Measurements from ENCODE around the gene MINDY4. TPM values are rescaled to one million over a fixed set of nuclear protein-coding genes. Genes with fewer than 3 reads are reported as not detected.

Gene MINDY4
- total RNA-seq, 2 experiments from 2014 or later = 1.2 to 1.4 TPM

DNA sequence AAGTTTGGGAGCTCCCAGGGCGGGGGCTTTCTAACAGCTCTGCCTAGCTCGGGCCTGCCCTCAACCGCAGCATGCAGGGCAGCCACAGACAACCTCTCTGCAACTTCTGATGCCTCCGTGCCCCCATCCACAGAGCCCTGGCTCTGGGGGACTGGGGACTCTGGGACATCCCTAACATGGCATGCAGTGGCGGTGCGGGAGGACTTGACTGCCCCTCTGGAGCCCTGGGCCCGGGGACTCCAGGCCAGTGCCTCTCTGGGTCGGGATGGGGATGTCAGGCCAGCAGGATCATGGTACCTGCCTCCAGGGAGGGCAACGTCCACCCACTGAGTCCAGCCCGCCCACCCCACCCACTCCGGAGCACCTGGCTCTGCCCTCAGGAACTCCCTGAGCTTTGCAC is 139.9 kb downstream of the MINDY4 start:
- intact Hi-C loops (cut with micrococcal nuclease) = no loop called here
- CTCF ChIA-PET = no interaction called here
- Mint-ChIP-seq H3K36me3 (ENCODE audit: low read depth) (no peaks in the 10 kb centered on the region), H3K27me3 (ENCODE audit: low read depth) (no peaks in the 10 kb centered on the region), H3K9me3 (no peaks in the 10 kb centered on the region), H3K4me1 (ENCODE audit: low read depth) (no peaks in the 10 kb centered on the region), H3K27ac (no peak overlapping the region), H3K4me3 (no peak overlapping the region)
- no peak for DNase-seq

GRCh38 chr7:30911561-30911969 is 140.3 kb downstream of the MINDY4 start, which contains the start of gene AQP1:
Gene AQP1 (plus strand): TSS chr7:30911853. CDS start chr7:30911910, 57 bp downstream.
- no peaks in the 10 kb centered on the region for H3K9me3 Mint-ChIP-seq
- DNase-seq = no peak
- no peaks in the 10 kb centered on the region for H3K36me3 Mint-ChIP-seq (ENCODE audit: low read depth)
- no peak within 1 kb of the TSS for H3K4me3 Mint-ChIP-seq
- no peaks in the 10 kb centered on the region for H3K27me3 Mint-ChIP-seq (ENCODE audit: low read depth)
- H3K4me1 Mint-ChIP-seq (ENCODE audit: low read depth) = no peaks in the 10 kb centered on the region
- CTCF ChIA-PET = no interaction called here
- H3K27ac Mint-ChIP-seq = no peak within 1 kb of the TSS
- intact Hi-C loops (cut with micrococcal nuclease) = no loop called here

DNA sequence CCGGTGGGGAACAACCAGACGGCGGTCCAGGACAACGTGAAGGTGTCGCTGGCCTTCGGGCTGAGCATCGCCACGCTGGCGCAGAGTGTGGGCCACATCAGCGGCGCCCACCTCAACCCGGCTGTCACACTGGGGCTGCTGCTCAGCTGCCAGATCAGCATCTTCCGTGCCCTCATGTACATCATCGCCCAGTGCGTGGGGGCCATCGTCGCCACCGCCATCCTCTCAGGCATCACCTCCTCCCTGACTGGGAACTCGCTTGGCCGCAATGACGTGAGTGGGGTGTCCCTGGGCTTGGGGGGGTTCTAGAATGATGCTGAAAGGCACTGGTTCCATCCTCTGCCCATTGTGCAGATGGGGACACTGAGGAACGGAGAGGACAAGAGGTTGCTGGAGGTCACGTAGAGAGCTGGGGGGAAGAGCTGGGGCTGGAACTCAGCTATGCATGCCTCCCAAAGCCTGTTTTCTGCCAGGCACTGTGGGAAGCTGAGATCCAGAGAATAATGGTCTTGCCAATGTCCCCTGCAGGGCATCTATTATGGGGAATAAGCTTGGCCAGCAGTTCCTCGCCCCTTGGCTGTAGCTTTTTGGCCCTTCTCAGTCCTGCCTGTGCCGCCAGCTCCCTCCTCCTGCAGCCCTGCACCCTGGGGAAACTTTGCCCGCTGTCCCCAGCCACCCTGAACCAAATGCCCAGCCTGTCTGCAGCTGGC is 141.0 kb downstream of the MINDY4 start:
- CTCF ChIA-PET = no interaction called here
- intact Hi-C loops (cut with micrococcal nuclease) = no loop called here
- Mint-ChIP-seq H3K27me3 (ENCODE audit: low read depth) (no peaks in the 10 kb centered on the region), H3K4me1 (ENCODE audit: low read depth) (no peaks in the 10 kb centered on the region), H3K36me3 (ENCODE audit: low read depth) (no peaks in the 10 kb centered on the region), H3K27ac (no peak overlapping the region), H3K9me3 (no peaks in the 10 kb centered on the region), H3K4me3 (no peak overlapping the region)
- DNase-seq = no peak

- Mint-ChIP-seq H3K4me1 (ENCODE audit: low read depth) (no peaks in the 10 kb centered on the region), H3K27me3 (ENCODE audit: low read depth) (no peaks in the 10 kb centered on the region), H3K36me3 (ENCODE audit: low read depth) (no peaks in the 10 kb centered on the region), H3K9me3 (no peaks in the 10 kb centered on the region), H3K27ac (no peak overlapping the region), H3K4me3 (no peak overlapping the region)
- CTCF ChIA-PET = no interaction called here
- no peak for DNase-seq
- intact Hi-C loops (cut with micrococcal nuclease) = no loop called here
These were observed 141.4 kb downstream of the MINDY4 start for GRCh38 chr7:30912731-30912985.

DNA sequence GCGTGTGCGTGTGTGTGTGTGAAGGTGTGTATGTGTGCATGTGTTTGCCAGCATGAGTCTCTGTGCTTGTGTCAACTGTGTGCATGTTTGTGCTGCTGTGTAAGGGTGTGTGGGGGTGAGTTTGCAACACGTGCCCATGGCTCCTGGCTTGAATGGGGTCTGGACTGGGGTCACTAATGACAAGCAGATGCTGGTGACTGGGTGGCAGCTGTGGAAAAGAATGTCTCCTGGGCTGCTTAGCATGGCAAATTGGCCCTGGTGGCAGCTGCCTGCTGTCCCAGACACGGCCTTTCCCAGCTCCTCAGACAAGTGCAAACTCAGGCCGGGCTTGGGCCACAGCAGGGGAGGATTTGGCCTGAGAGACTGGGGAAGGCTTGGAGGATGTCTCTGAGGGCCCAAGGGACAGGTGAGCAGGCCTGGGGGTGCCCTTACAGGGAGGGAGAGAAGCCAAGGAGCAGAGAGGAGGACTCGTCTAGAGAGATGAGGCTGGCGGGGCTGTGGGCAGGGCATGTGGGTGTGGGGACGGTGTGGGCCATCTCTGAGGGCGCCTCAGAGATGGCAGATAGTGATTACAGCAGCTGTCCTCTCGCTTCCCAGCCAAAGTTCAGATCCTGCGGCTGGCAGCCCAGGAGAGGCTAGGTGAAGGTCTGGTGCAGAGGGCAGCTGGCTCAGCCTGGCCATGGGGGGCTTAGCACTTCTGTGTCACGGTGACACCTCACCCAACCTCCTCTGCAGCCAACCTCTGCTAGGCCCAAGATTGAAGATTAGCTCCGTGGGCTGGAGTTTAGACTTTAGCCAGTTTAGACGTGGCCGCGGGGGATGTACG is 142.0 kb downstream of the MINDY4 start:
- no peak for DNase-seq
- Mint-ChIP-seq H3K36me3 (ENCODE audit: low read depth) (no peaks in the 10 kb centered on the region), H3K27ac (no peak overlapping the region), H3K4me1 (ENCODE audit: low read depth) (no peaks in the 10 kb centered on the region), H3K27me3 (ENCODE audit: low read depth) (no peaks in the 10 kb centered on the region), H3K9me3 (no peaks in the 10 kb centered on the region), H3K4me3 (no peak overlapping the region)
- intact Hi-C loops (cut with micrococcal nuclease) = no loop called here
- CTCF ChIA-PET = no interaction called here

GRCh38 chr7:30913821-30914515 is 142.8 kb downstream of the MINDY4 start:
- no peaks in the 10 kb centered on the region for H3K27me3 Mint-ChIP-seq (ENCODE audit: low read depth)
- H3K36me3 Mint-ChIP-seq (ENCODE audit: low read depth) = no peaks in the 10 kb centered on the region
- no peaks in the 10 kb centered on the region for H3K9me3 Mint-ChIP-seq
- H3K4me1 Mint-ChIP-seq (ENCODE audit: low read depth) = no peaks in the 10 kb centered on the region
- H3K27ac Mint-ChIP-seq = no peak overlapping the region
- intact Hi-C loops (cut with micrococcal nuclease) = no loop called here
- CTCF ChIA-PET = no interaction called here
- no peak overlapping the region for H3K4me3 Mint-ChIP-seq
- DNase-seq = no peak

- CTCF ChIA-PET = no interaction called here
- Mint-ChIP-seq H3K27ac (no peak overlapping the region), H3K4me1 (ENCODE audit: low read depth) (no peaks in the 10 kb centered on the region), H3K27me3 (ENCODE audit: low read depth) (no peaks in the 10 kb centered on the region), H3K4me3 (no peak overlapping the region), H3K9me3 (no peaks in the 10 kb centered on the region), H3K36me3 (ENCODE audit: low read depth) (no peaks in the 10 kb centered on the region)
- peak; percentile 26 for DNase-seq
- intact Hi-C loops (cut with micrococcal nuclease) = no loop called here
These were observed 143.4 kb downstream of the MINDY4 start for GRCh38 chr7:30914596-30914995.

GRCh38 chr7:30915005-30915601 is 143.9 kb downstream of the MINDY4 start:
- Mint-ChIP-seq H3K9me3 (no peaks in the 10 kb centered on the region), H3K4me3 (no peak overlapping the region), H3K27ac (no peak overlapping the region), H3K4me1 (ENCODE audit: low read depth) (no peaks in the 10 kb centered on the region), H3K36me3 (ENCODE audit: low read depth) (no peaks in the 10 kb centered on the region), H3K27me3 (ENCODE audit: low read depth) (no peaks in the 10 kb centered on the region)
- CTCF ChIA-PET = no interaction called here
- intact Hi-C loops (cut with micrococcal nuclease) = no loop called here
- DNase-seq = no peak

DNA sequence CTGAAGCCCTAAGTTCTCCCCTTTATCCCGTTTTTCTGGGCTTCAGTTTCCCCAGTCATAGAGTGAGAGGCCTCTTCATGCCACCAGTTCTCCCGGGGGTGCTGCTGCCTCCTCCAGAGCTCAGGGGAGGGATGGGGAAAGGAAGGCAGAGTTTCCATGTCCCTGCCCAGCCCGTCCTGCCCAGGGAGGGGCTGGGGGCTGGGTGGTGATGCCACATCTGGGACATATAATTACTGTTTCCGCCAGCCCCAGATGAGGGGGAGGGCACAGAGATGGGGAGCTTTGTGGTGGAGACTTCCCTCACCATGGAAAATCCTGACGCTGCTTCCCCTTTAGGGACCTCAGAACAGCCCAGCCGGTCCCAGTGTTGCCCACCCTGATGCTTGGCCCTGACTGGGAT is 144.5 kb downstream of the MINDY4 start:
- no peak for DNase-seq
- Mint-ChIP-seq H3K4me3 (no peak overlapping the region), H3K4me1 (ENCODE audit: low read depth) (no peaks in the 10 kb centered on the region), H3K27me3 (ENCODE audit: low read depth) (no peaks in the 10 kb centered on the region), H3K27ac (no peak overlapping the region), H3K36me3 (ENCODE audit: low read depth) (no peaks in the 10 kb centered on the region), H3K9me3 (no peaks in the 10 kb centered on the region)
- CTCF ChIA-PET = no interaction called here
- intact Hi-C loops (cut with micrococcal nuclease) = no loop called here

GRCh38 chr7:30916255-30916654 is 145.0 kb downstream of the MINDY4 start:
- Mint-ChIP-seq H3K27ac (no peak overlapping the region), H3K4me3 (no peak overlapping the region), H3K36me3 (ENCODE audit: low read depth) (no peaks in the 10 kb centered on the region), H3K27me3 (ENCODE audit: low read depth) (no peaks in the 10 kb centered on the region), H3K4me1 (ENCODE audit: low read depth) (no peaks in the 10 kb centered on the region), H3K9me3 (no peaks in the 10 kb centered on the region)
- intact Hi-C loops (cut with micrococcal nuclease) = no loop called here
- CTCF ChIA-PET = no interaction called here
- no peak for DNase-seq

GRCh38 chr7:30916767-30917166 is 145.6 kb downstream of the MINDY4 start:
- intact Hi-C loops (cut with micrococcal nuclease) = no loop called here
- DNase-seq = no peak
- Mint-ChIP-seq H3K9me3 (no peaks in the 10 kb centered on the region), H3K4me1 (ENCODE audit: low read depth) (no peaks in the 10 kb centered on the region), H3K27me3 (ENCODE audit: low read depth) (no peaks in the 10 kb centered on the region), H3K36me3 (ENCODE audit: low read depth) (no peaks in the 10 kb centered on the region), H3K4me3 (no peak overlapping the region), H3K27ac (no peak overlapping the region)
- CTCF ChIA-PET = no interaction called here

DNA sequence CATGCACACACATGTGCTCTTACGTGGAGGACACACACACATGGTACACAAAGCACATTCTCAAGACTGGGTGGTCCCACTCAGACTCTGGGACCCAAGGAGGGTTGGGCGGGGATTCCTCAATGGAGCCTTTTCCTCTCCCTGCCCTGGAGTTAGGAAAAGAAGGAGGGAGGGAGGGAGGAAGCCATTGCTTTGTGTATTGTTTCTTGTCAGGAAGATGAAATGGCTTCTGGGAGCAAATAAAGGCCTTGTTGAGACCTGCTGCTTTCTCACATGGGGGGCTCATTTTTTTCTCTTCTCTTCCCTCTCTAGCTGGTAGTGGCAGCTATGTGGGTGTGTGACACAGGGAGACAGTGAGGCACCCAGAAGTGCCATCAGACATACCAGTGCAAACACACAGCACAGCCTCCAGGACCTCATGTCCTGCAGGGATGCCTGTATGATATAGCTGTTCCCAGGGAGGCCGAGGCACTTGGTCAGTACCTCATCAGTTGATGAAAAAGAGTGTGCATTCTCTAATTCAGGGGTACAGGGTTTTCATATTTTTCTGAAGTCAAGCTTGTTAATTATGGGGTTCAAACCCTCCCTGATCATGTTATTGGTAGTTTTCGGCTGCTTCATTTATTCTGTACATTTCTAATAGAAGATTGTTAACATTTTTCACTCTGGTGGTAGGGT is 146.1 kb downstream of the MINDY4 start:
- no peak overlapping the region for H3K27ac Mint-ChIP-seq
- H3K27me3 Mint-ChIP-seq (ENCODE audit: low read depth) = no peaks in the 10 kb centered on the region
- H3K4me3 Mint-ChIP-seq = no peak overlapping the region
- CTCF ChIA-PET = no interaction called here
- H3K4me1 Mint-ChIP-seq (ENCODE audit: low read depth) = no peaks in the 10 kb centered on the region
- no peaks in the 10 kb centered on the region for H3K9me3 Mint-ChIP-seq
- no peak for DNase-seq
- intact Hi-C loops (cut with micrococcal nuclease) = no loop called here
- H3K36me3 Mint-ChIP-seq (ENCODE audit: low read depth) = no peaks in the 10 kb centered on the region

Data from activated naive CD4-positive, alpha-beta T cell treated with anti-CD3 and anti-CD28 coated beads for 36 hours (primary cell).